Mononuclear cell (primary cell): ENCODE measurements around the gene TM4SF5. TPM values are rescaled to one million over a fixed set of nuclear protein-coding genes. Genes with fewer than 3 reads are reported as not detected.

Experiments used
- H3K27me3 ChIP-seq: 2 replicates; pipeline ENCODE4 v1.6.0; 2011; ENCODE audit warnings: low read length, control low read depth; ENCODE audit not compliant: insufficient read depth
- H3K4me1 ChIP-seq: 2 replicates; pipeline ENCODE4 v1.5.1; 2011; ENCODE audit warnings: mild to moderate bottlenecking, low read length, control low read depth; ENCODE audit not compliant: insufficient read depth
- H3K4me3 ChIP-seq: 2 replicates; pipeline ENCODE4 v1.5.1; 2011; ENCODE audit warnings: mild to moderate bottlenecking, low read length, moderate library complexity
- H3K9me3 ChIP-seq: 2 replicates; pipeline ENCODE4 v1.5.1; 2011; ENCODE audit warnings: low read depth, mild to moderate bottlenecking, control low read depth, low read length
- total RNA-seq: library from RNA; depleted of rRNA; stranded (reverse); fragments of >200 nt; gene quantifications from one replicate; pipeline ENCODE4 v1.2.3, GENCODE V29; 2012

Gene TM4SF5
- total RNA-seq, 1 donor, result not detected

GRCh38 chr17:4742133-4742532 is 29.6 kb upstream of the TM4SF5 start:
- Histone ChIP-seq H3K9me3 (no peaks in the 10 kb centered on the region), H3K4me1 (peaks cover 27% of the 10 kb centered on the region), H3K27me3 (peaks cover 29% of the 10 kb centered on the region), H3K4me3 (no peak overlapping the region)

GRCh38 chr17:4742629-4743028 is 29.1 kb upstream of the TM4SF5 start:
- H3K27me3 ChIP-seq, result peaks cover 29% of the 10 kb centered on the region
- peaks cover 32% of the 10 kb centered on the region for H3K4me1 ChIP-seq
- H3K9me3 ChIP-seq, result no peaks in the 10 kb centered on the region
- H3K4me3 ChIP-seq, result no peak overlapping the region

DNA sequence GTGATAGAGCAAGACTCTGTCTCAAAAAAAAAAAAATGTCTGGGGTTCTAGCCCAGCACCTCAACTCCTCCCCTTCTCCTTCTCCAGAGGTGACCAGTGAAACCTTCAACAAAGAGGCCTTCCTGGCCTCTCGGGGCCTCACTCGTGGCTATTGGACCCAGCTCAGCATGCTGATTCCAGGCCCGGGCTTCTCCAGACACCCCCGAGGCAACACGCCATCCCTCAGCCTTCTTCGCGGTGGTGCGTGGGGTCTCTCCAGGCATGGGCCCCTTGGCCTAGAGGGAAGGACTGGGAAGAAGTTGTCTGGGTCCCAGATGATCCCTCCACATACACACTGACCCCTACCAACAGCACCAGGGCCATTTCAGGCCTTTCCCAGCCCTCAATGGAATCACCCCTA is 28.5 kb upstream of the TM4SF5 start:
- Histone ChIP-seq H3K4me1 (peaks cover 36% of the 10 kb centered on the region), H3K27me3 (peaks cover 26% of the 10 kb centered on the region), H3K4me3 (no peak overlapping the region), H3K9me3 (no peaks in the 10 kb centered on the region)

DNA sequence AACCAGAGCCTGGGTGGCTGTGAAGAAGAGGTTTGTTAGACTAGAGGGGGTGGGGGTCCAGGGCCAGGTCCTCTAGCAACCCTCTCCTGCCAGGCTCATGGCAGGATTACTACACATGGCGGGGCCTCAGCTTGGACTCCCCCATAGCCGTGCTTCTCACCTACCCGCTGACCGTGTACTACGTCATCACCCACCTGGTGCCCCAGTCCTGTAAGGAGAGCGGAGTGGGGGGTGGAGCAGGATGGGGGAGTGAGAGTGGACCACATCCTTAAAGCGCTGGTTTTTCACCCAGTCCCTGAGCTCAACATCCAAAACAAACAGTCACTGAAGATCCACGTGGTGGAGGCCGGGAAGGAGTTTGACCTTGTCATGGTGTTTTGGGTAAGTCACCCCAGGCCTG is 27.8 kb upstream of the TM4SF5 start:
- Histone ChIP-seq H3K9me3 (no peaks in the 10 kb centered on the region), H3K27me3 (peaks cover 22% of the 10 kb centered on the region), H3K4me1 (peaks cover 36% of the 10 kb centered on the region), H3K4me3 (no peak overlapping the region)

DNA sequence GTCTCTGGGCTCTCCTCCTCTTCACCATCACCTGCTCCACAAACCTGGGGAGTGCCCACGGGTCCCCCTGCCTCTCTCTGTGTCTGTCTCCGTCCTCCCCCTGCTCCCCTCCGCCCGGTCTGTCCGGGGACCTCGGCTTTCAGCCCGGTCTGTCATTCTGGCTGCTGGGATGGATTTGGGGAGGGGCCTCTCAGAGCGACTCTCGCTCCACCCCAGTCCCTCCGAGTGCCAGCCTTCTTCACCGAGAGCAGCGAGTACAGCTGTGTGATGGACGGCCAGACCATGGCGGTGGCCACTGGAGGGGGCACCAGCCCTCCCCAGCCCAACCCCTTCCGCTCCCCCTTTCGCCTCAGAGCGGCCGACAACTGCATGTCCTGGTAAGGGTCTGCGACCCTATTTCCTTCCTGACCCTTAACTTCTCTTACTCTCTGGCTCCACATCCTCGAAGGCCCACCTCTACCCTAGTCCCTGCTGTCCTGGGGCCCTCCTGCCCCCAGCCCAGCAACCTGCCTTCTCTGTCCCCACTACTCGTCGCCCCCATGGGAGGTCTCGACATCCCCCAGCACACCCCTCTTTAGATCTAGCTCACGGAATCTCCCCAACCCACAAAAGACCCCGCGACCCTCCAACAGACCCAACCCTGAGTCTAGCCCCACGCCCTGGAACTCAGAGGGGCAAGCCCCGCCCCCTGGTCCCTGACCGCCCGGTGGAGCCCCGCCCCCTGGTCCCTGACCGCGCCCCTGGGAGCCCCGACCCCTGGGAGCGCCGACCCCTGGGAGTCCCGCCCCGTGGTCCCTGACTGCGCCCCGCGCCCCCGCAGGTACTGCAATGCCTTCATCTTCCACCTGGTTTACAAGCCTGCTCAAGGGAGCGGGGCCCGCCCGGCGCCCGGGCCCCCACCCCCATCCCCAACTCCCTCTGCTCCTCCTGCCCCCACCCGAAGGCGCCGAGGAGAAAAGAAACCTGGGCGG is 26.4 kb upstream of the TM4SF5 start:
- Histone ChIP-seq H3K9me3 (no peaks in the 10 kb centered on the region), H3K4me1 (peaks cover 26% of the 10 kb centered on the region), H3K27me3 (peaks cover 18% of the 10 kb centered on the region), H3K4me3 (no peak overlapping the region)

GRCh38 chr17:4747847-4748246 is 23.8 kb upstream of the TM4SF5 start:
- Histone ChIP-seq H3K9me3 (no peaks in the 10 kb centered on the region), H3K27me3 (peaks cover 13% of the 10 kb centered on the region), H3K4me1 (peaks cover 29% of the 10 kb centered on the region), H3K4me3 (no peak overlapping the region)

GRCh38 chr17:4748686-4749085 is 23.0 kb upstream of the TM4SF5 start:
- Histone ChIP-seq H3K4me1 (peaks cover 29% of the 10 kb centered on the region), H3K4me3 (no peak overlapping the region), H3K27me3 (peaks cover 16% of the 10 kb centered on the region), H3K9me3 (no peaks in the 10 kb centered on the region)

DNA sequence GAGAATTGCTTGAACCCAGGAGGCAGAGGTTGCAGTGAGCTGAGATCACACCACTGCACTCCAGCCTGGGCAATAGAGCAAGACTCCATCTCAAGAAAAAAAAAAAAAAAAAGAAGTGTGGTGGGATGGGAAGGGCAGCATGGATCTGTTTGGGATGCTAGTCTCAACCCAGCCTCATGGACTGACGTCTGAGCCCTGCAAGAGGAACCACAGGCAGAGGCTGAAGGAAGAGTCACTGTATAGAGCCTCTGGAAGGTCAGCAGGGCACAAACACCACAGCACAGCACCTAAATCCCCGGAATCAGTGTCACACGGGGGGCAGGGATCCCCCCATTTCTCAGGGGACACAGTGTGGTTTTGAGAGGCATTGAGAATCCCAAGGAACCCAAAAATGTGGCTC is 21.1 kb upstream of the TM4SF5 start:
- peaks cover 10% of the 10 kb centered on the region for H3K27me3 ChIP-seq

DNA sequence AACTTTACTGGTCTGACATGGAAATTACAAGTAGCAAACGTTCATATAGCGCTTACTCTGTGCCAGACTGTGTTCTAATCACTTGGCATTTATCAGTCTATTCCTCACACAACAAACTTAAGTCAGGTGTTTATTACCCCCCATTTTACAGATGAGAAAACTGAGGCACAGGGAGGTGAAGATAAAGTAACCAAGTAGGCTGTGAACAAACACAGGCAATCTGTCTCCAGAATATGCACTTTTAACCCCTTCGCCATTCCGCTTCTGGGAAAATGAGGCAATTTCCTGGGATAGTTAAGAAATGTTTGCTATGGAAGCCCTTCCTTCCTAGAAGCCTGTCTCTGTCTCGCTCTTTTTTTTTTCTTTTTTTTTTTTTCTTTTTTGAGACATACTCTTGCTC is 19.8 kb upstream of the TM4SF5 start:
- Histone ChIP-seq H3K9me3 (no peaks in the 10 kb centered on the region), H3K27me3 (peaks cover 10% of the 10 kb centered on the region), H3K4me3 (no peak overlapping the region), H3K4me1 (peaks cover 24% of the 10 kb centered on the region)

More for the DNA sequence above, 21.1 kb upstream of the TM4SF5 start:
- Histone ChIP-seq H3K4me1 (peaks cover 24% of the 10 kb centered on the region), H3K9me3 (no peaks in the 10 kb centered on the region), H3K4me3 (no peak overlapping the region)

DNA sequence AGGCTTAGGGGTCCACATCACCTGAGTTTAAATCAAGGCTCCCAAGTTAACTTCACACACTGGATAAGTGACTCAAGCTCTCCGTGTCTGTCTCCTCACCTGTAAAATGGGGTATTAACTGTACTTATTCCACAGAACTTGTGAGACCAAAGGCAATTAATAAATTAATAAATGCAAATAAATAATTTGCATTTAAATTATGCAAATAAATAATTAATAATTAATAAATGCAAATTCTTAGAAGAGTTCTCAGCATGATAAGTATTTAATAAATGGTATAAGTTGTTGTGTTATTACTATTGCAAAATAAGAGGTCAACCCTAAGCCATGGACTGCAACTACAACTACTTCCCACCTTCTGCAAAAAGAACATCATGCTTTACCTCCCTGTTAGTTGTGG is 18.3 kb upstream of the TM4SF5 start:
- Histone ChIP-seq H3K9me3 (no peaks in the 10 kb centered on the region), H3K27me3 (peaks cover 11% of the 10 kb centered on the region), H3K4me3 (no peak overlapping the region), H3K4me1 (peaks cover 10% of the 10 kb centered on the region)

DNA sequence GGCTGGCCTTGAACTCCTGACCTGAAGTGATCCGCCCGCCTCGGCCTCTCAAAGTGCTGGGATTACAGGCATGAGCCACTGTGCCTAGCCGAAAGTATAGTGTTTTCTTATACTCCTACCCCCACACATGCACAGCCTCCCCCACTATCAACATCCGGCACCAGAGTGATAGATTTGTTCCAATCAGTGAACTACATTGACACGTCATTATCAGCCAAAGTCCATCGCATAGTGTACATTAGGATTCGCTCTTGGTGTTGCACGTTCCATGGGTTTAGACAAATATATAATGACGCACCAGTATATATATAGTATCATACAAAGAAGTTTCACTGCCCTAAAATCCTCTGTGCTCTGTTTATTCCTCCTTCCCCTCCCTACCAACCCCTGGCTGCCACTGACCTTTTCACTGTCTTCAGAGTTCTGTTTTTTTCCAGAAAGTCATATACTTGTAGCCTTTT is 11.9 kb upstream of the TM4SF5 start:
- H3K4me3 ChIP-seq, result no peak overlapping the region
- no peaks in the 10 kb centered on the region for H3K9me3 ChIP-seq
- peaks cover 5% of the 10 kb centered on the region for H3K27me3 ChIP-seq
- H3K4me1 ChIP-seq, result peaks cover 15% of the 10 kb centered on the region

DNA sequence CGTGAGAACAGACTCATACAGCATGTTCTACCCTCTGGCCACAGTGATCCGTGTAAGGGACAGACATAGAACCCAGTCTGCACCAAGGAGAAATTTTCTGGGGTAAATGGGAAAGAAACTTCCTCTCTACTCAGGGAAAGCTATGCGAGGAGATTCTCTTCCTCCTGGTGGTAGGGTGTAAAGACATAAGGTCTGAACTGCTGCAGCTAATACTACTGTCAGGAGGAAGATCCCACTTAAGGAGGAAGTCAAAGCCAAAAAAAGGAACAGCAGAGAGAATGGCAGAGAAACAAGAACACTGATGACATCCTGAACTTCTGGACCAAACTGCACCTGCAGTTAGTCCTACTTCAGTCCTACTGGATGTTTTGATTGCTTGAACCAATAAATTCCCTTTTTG is 7.1 kb upstream of the TM4SF5 start:
- Histone ChIP-seq H3K4me3 (no peak overlapping the region), H3K9me3 (no peaks in the 10 kb centered on the region), H3K27me3 (peaks cover 3% of the 10 kb centered on the region), H3K4me1 (peaks cover 52% of the 10 kb centered on the region)

DNA sequence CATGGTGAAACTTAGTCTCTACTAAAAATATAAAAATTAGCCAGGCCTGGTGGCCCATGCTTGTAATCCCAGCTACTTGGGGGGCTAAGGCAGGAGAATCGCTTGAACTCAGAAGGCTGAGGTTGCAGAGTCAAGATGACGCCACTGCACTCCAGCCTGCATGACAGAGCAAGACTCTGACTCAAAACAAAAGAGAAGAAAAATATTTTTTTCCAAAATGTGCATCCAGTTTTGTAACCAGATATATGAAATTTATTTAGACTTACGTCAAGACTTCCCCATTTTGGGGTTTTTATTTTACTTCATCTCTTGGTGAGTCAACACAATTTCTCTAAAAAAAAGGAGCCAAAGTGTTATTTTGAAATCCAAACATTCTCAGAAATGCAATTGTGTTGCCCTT is 5.5 kb upstream of the TM4SF5 start:
- H3K4me1 ChIP-seq, result peaks cover 65% of the 10 kb centered on the region
- H3K27me3 ChIP-seq, result no peaks in the 10 kb centered on the region
- no peaks in the 10 kb centered on the region for H3K9me3 ChIP-seq
- H3K4me3 ChIP-seq, result no peak overlapping the region

DNA sequence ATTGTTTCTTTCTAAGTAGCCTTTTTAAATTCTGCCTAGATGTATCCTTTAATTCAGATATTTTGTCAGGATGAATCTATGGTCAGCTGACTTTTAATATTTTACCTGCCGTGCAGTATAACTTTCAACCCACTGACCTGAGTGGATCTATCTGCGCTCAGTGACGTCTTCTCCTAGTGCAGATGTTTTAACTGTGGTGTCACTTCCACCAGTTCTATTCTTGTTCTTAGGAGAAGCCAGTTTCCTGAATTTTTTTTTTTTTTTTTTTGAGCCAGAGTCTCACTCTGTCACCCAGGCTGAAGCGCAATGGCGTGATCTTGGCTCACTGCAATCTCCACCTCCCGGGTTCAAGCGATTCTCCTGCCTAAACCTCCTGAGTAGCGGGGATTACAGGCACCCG is 5.0 kb upstream of the TM4SF5 start:
- Histone ChIP-seq H3K4me1 (peaks cover 70% of the 10 kb centered on the region), H3K9me3 (no peaks in the 10 kb centered on the region), H3K27me3 (no peaks in the 10 kb centered on the region), H3K4me3 (no peak overlapping the region)

- no peaks in the 10 kb centered on the region for H3K27me3 ChIP-seq
- H3K9me3 ChIP-seq, result no peaks in the 10 kb centered on the region
- no peak overlapping the region for H3K4me3 ChIP-seq
- peaks cover 72% of the 10 kb centered on the region for H3K4me1 ChIP-seq
Measured at GRCh38 chr17:4768298-4768697, 3.4 kb upstream of the TM4SF5 start.

DNA sequence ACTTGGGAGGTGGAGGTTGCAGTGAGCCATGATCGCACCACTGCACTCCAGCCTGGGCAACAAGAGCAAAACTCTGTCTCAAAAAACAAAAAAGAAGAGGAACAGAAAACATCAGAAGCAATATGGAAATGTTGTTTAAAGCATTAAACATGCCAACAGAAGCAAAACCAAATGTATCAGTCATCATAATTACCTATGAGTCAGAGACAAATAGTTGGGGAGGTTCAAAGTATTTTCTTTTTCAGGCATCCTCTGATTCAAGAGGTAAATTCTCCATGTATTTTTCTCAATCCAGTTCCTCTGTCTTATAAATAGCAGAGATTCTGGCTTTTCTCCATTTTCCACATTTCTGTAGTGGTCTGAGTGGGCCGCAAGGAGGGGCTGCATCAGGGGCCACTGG is 2.1 kb upstream of the TM4SF5 start:
- Histone ChIP-seq H3K9me3 (no peaks in the 10 kb centered on the region), H3K4me1 (peaks cover 59% of the 10 kb centered on the region), H3K4me3 (no peak overlapping the region), H3K27me3 (no peaks in the 10 kb centered on the region)
